A549 treated with RU486 at 1 μM for 4 hours (cell line): ENCODE measurements around the gene EXO1. TPM values are rescaled to one million over a fixed set of nuclear protein-coding genes. Genes with fewer than 3 reads are reported as not detected.

Experiments
- total RNA-seq: library from RNA; stranded (reverse); fragments of 200-300 nt; extraction: Qiagen RNA extraction; gene quantifications from 5 replicates; pipeline ENCODE4 v1.2.3, GENCODE V29; 2022; ENCODE audit warnings: low read depth

The EXO1 gene
- 25.4 to 32.1 TPM (median 26.2 TPM) in 5 replicates for total RNA-seq

GRCh38 chr1:241847796-241848685, at the start of gene EXO1:
TSS of gene EXO1 (plus strand) at chr1:241848204. CDS start at chr1:241850426, 2,222 bp downstream.

Other genes with a start within 250 kb of the EXO1 start
- 4.5 to 9.2 TPM (median 7.8 TPM) in 5 replicates for gene CHML, start 207.8 kb upstream of the EXO1 start, total RNA-seq
- gene OPN3, start 207.8 kb upstream of the EXO1 start, total RNA-seq, result 42.0 to 56.9 TPM (median 51.3 TPM) in 5 replicates
- gene WDR64, start 195.9 kb upstream of the EXO1 start, total RNA-seq, result not detected in 5 replicates
- gene BECN2, start 109.6 kb downstream of the EXO1 start, total RNA-seq, result not detected in 5 replicates
- gene MAP1LC3C, start 150.9 kb downstream of the EXO1 start, total RNA-seq, result 0.21 to 0.23 TPM (median 0.22 TPM) in 3 of 5 replicates, not detected in the others